GM23338 (cell line): Measurements from ENCODE around the gene SRR. TPM values are rescaled to one million over a fixed set of nuclear protein-coding genes. Genes with fewer than 3 reads are reported as not detected.

Experiments
- ATAC-seq: fragments of 200-7000 bp; cut with Tn5 transposase; 3 replicates; pipeline ENCODE4 v1.9.1; 2020
- DNase-seq: peaks from one replicate; pipeline ENCODE4 v3.0.0-alpha.2; 2015; ENCODE audit warnings: low spot score
- H2AFZ ChIP-seq: fragments of 200-600 bp; sonication (generic); 2 replicates; pipeline ENCODE4 v1.8.0; 2016; ENCODE audit warnings: antibody characterized with exemption, mild to moderate bottlenecking, moderate library complexity
- H3F3A ChIP-seq: fragments of 200-600 bp; sonication (generic); replicated peaks from 2 replicates; pipeline ENCODE4 v1.8.0; 2017; ENCODE audit warnings: antibody characterized with exemption, mixed run types, low read depth
- H3K27ac ChIP-seq: fragments of 200-600 bp; sonication (generic); 2 replicates; pipeline ENCODE4 v1.6.1; 2016; ENCODE audit warnings: low read depth
- H3K27me3 ChIP-seq: fragments of 200-600 bp; sonication (generic); 2 replicates; pipeline ENCODE4 v1.8.0; 2016; ENCODE audit warnings: mild to moderate bottlenecking, mixed run types, moderate library complexity; ENCODE audit not compliant: insufficient read depth
- H3K36me3 ChIP-seq: fragments of 200-600 bp; sonication (generic); 2 replicates; pipeline ENCODE4 v1.8.0; 2016; ENCODE audit warnings: mild to moderate bottlenecking; ENCODE audit not compliant: insufficient read depth
- H3K4me1 ChIP-seq: fragments of 200-600 bp; sonication (generic); 2 replicates; pipeline ENCODE4 v1.8.0; 2016; ENCODE audit warnings: mild to moderate bottlenecking, moderate library complexity; ENCODE audit not compliant: insufficient read depth
- H3K4me2 ChIP-seq: fragments of 200-600 bp; sonication (generic); 2 replicates; pipeline ENCODE4 v1.7.1; 2017; ENCODE audit warnings: mixed run types
- H3K4me3 ChIP-seq: fragments of 200-600 bp; sonication (generic); 2 replicates; pipeline ENCODE4 v1.6.1; 2016; ENCODE audit warnings: mixed run types
- H3K79me2 ChIP-seq: fragments of 200-600 bp; sonication (generic); replicated peaks from 2 replicates; pipeline ENCODE4 v1.8.0; 2017; ENCODE audit warnings: mild to moderate bottlenecking; ENCODE audit not compliant: insufficient read depth
- H3K9me2 ChIP-seq: fragments of 200-600 bp; sonication (generic); 2 replicates; pipeline ENCODE4 v1.8.0; 2017; ENCODE audit not compliant: insufficient read depth
- H4K20me1 ChIP-seq: fragments of 200-600 bp; sonication (generic); replicated peaks from 2 replicates; pipeline ENCODE4 v1.8.0; 2017; ENCODE audit warnings: mild to moderate bottlenecking; ENCODE audit not compliant: insufficient read depth
- H3K27ac Mint-ChIP-seq: 2 replicates; pipeline ENCODE4 v1.8.0; 2020; ENCODE audit warnings: inconsistent platforms, mild to moderate bottlenecking, moderate library complexity, mixed read lengths
- H3K27me3 Mint-ChIP-seq: 3 replicates; pipeline ENCODE4 v1.8.0; 2022; ENCODE audit warnings: low read depth, mild to moderate bottlenecking, moderate library complexity, mixed read lengths, inconsistent platforms; ENCODE audit not compliant: insufficient read depth, poor library complexity
- H3K36me3 Mint-ChIP-seq: 3 replicates; pipeline ENCODE4 v1.8.0; 2021; ENCODE audit warnings: low read depth, mild to moderate bottlenecking, inconsistent platforms, moderate library complexity, mixed read lengths
- H3K4me1 Mint-ChIP-seq: 3 replicates; pipeline ENCODE4 v1.8.0; 2020; ENCODE audit warnings: mild to moderate bottlenecking, inconsistent platforms, mixed read lengths
- H3K4me3 Mint-ChIP-seq: 3 replicates; pipeline ENCODE4 v1.8.0; 2021; ENCODE audit warnings: moderate library complexity, mild to moderate bottlenecking, inconsistent platforms, mixed read lengths
- H3K9me3 Mint-ChIP-seq: 3 replicates; pipeline ENCODE4 v1.8.0; 2020; ENCODE audit warnings: moderate library complexity, mild to moderate bottlenecking, inconsistent platforms, mixed read lengths
- CREB1 ChIP-seq: fragments of 250-450 bp; sonication (Bioruptor Pico); IDR thresholded peaks from 2 replicates; pipeline ENCODE4 v1.5.0; 2020; ENCODE audit warnings: low read depth, mild to moderate bottlenecking, moderate library complexity
- EZH2 ChIP-seq: fragments of 200-600 bp; sonication (generic); IDR thresholded peaks from one replicate; pipeline ENCODE4 v1.8.0; 2017; ENCODE audit warnings: antibody characterized with exemption, mild to moderate bottlenecking, low read depth; ENCODE audit not compliant: unreplicated experiment
- EZH2phosphoT487 ChIP-seq: fragments of 200-600 bp; sonication (generic); IDR thresholded peaks from one replicate; pipeline ENCODE4 v1.8.1; 2018; ENCODE audit warnings: antibody characterized with exemption; ENCODE audit not compliant: unreplicated experiment
- STAT1 ChIP-seq: IDR thresholded peaks from one replicate; pipeline ENCODE4 v1.6.1; 2016; ENCODE audit warnings: antibody characterized with exemption; ENCODE audit not compliant: unreplicated experiment
- ZNF114 ChIP-seq: fragments of 250-450 bp; sonication (Bioruptor Pico); IDR thresholded peaks from 2 replicates; pipeline ENCODE4 v1.5.0; 2020; ENCODE audit warnings: mild to moderate bottlenecking, moderate library complexity
- ZNF331 ChIP-seq: fragments of 250-450 bp; sonication (Bioruptor Pico); IDR thresholded peaks from 2 replicates; pipeline ENCODE4 v1.5.0; 2020; ENCODE audit warnings: low read depth, mild to moderate bottlenecking, moderate library complexity
- polyA plus RNA-seq: library from polyadenylated mRNA; unstranded; fragments of >200 nt; fragmentation: Nextera tagmentation; extraction: Ambion mirVana; gene quantifications from 2 replicates; pipeline ENCODE4 v1.2.1, GENCODE V29; 2016
- total RNA-seq: library from RNA; depleted of rRNA; stranded (reverse); fragments of >200 nt; shearing (Covaris generic); gene quantifications from 2 replicates; pipeline ENCODE4 v1.2.3, GENCODE V29; 2014
- TF ChIP-seq, protein P1 (sequence below): IDR thresholded peaks from one replicate; pipeline ENCODE4 v1.6.1; 2018; ENCODE audit warnings: antibody characterized with exemption; ENCODE audit not compliant: unreplicated experiment
- TF ChIP-seq, protein P2 (sequence below): IDR thresholded peaks from 2 replicates; pipeline ENCODE4 v1.6.1; 2016; ENCODE audit warnings: antibody characterized with exemption
- TF ChIP-seq, protein P3 (sequence below), 2 experiments: fragments of 200-600 bp in 1 of 2; sonication (generic) in 1 of 2; conservative IDR thresholded peaks; 2 replicates each; pipeline versions ENCODE4 v1.5.1 to v1.6.1; 2016 to 2017; ENCODE audit warnings: antibody characterized with exemption in 2 of 2, low read depth in 2 of 2, mild to moderate bottlenecking in 2 of 2, moderate library complexity in 1 of 2

The SRR gene
- total and polyA plus RNA-seq, 2 experiments from 2014 or later = 2.8 to 5.4 TPM

DNA sequence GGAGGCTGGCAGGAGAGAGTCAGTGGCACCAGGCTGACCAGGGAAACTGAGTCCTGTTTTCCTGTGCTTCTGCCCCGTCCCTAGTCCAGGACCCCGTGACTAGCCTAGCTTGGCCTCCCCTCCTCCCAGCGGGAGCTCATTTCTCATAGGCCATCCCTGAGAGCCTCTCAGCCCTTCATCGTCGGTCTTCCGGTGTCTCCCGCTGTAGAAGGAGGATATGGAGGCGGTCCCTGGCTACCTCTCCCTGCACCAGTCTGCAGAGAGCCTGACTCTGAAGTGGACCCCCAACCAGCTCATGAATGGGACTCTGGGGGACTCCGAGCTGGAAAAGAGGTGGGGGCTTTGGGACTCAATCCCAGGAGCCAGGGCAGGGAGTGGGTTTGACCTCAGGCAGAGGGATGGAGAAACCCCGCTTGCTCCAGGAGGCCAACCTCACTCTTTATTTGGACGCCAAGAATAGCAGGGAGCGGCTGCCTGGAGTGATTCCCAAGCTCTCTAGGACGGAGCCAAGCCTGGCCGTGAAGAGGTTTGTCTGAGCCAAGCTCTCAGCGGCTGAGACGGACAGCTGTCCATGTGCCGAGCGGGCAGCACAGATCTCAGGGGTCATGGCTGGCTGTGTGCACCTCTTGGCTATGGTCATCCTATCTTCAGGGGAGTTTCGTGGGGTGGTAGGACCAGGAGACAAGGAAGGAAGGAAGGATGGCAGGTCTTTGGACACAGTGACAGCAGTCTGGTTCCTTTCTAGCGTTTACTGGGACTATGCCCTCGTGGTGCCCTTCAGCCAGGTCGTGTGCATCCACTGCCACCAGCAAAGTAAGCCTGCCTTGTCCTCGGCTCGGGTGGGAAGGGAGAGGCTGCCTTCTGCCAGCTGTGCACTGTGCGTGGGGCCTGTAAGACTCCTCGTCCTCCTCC lies 60.4 kb downstream of the SRR start (continued):
- TF ChIP-seq, protein P1, sequence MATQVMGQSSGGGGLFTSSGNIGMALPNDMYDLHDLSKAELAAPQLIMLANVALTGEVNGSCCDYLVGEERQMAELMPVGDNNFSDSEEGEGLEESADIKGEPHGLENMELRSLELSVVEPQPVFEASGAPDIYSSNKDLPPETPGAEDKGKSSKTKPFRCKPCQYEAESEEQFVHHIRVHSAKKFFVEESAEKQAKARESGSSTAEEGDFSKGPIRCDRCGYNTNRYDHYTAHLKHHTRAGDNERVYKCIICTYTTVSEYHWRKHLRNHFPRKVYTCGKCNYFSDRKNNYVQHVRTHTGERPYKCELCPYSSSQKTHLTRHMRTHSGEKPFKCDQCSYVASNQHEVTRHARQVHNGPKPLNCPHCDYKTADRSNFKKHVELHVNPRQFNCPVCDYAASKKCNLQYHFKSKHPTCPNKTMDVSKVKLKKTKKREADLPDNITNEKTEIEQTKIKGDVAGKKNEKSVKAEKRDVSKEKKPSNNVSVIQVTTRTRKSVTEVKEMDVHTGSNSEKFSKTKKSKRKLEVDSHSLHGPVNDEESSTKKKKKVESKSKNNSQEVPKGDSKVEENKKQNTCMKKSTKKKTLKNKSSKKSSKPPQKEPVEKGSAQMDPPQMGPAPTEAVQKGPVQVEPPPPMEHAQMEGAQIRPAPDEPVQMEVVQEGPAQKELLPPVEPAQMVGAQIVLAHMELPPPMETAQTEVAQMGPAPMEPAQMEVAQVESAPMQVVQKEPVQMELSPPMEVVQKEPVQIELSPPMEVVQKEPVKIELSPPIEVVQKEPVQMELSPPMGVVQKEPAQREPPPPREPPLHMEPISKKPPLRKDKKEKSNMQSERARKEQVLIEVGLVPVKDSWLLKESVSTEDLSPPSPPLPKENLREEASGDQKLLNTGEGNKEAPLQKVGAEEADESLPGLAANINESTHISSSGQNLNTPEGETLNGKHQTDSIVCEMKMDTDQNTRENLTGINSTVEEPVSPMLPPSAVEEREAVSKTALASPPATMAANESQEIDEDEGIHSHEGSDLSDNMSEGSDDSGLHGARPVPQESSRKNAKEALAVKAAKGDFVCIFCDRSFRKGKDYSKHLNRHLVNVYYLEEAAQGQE = no peak

DNA sequence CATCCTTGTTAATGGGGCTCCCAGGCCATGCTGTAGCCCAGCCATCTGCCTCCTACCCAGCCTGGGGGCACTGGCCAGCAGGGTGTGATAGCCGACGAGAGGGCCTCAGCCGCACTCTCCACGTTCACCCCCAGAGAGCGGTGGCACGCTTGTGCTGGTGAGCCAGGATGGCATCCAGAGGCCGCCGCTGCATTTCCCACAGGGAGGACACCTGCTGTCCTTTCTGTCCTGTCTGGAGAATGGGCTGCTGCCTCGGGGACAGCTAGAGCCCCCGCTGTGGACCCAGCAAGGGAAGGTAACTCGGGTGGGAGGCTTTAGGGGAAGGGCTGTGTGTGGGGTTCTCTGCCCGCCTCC lies 61.0 kb downstream of the SRR start:
- Histone ChIP-seq H3K79me2 (no peaks in the 10 kb centered on the region), H3K4me1 (no peaks in the 10 kb centered on the region; the same call in 1 of the 2 replicates), H3F3A (no peaks in the 10 kb centered on the region), H3K27ac (no peak overlapping the region), H3K27me3 (no peaks in the 10 kb centered on the region), H3K9me2 (no peaks in the 10 kb centered on the region), H3K4me3 (no peak overlapping the region), H3K4me2 (no peak overlapping the region), H3K36me3 (no peaks in the 10 kb centered on the region), H4K20me1 (no peaks in the 10 kb centered on the region; the same call in 1 of the 2 replicates), H2AFZ (no peak overlapping the region)
- DNase-seq = no peak
- Mint-ChIP-seq H3K9me3 (no peaks in the 10 kb centered on the region), H3K27ac (no peak overlapping the region), H3K36me3 (no peaks in the 10 kb centered on the region), H3K4me1 (peaks cover 10% of the 10 kb centered on the region; the same call in 2 of the 3 replicates), H3K27me3 (peaks cover 12% of the 10 kb centered on the region), H3K4me3 (no peak overlapping the region)
- TF ChIP-seq ZNF114 (CRISPR knock-in tag) (no peak), CREB1 (CRISPR knock-in tag) (no peak), STAT1 (no peak)
- ATAC-seq = no peak

DNA sequence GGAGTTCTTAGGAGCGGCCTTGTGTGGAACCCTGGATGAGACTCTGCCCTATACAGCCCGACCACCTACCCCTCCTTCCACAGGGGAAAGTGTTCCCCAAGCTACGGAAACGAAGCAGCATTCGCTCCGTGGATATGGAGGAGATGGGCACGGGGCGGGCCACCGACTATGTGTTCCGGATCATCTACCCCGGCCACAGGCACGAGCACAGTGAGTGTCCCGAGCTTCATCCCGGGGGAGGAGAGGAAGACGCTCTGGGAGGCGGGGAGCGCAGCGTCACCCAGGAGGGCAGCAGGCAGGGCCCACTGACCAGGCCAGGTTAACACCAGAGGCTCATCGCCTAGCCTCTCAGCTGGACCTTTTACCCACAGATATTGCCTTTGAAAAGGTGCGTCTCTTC lies 61.4 kb downstream of the SRR start:
- DNase-seq (no peak), ATAC-seq (no peak)
- no peak overlapping the region for H3K4me3 Mint-ChIP-seq
- no peaks in the 10 kb centered on the region for H3K79me2 ChIP-seq
- H3K27ac ChIP-seq = no peak overlapping the region
- peaks cover 14% of the 10 kb centered on the region for H3K4me1 Mint-ChIP-seq
- no peaks in the 10 kb centered on the region; the same call in 1 of the 2 replicates for H3K4me1 ChIP-seq
- H3K9me2 ChIP-seq = no peaks in the 10 kb centered on the region
- H4K20me1 ChIP-seq = no peaks in the 10 kb centered on the region; the same call in 1 of the 2 replicates
- H3K36me3 ChIP-seq = no peaks in the 10 kb centered on the region
- H3K4me3 ChIP-seq = no peak overlapping the region
- H3K36me3 Mint-ChIP-seq = no peaks in the 10 kb centered on the region
- no peak overlapping the region for H3K27ac Mint-ChIP-seq
- peaks cover 15% of the 10 kb centered on the region for H3K27me3 Mint-ChIP-seq
- H2AFZ ChIP-seq = no peak overlapping the region
- no peaks in the 10 kb centered on the region for H3F3A ChIP-seq
- H3K4me2 ChIP-seq = no peak overlapping the region
- H3K27me3 ChIP-seq = no peaks in the 10 kb centered on the region
- H3K9me3 Mint-ChIP-seq = no peaks in the 10 kb centered on the region
- TF ChIP-seq EZH2 = no peak
- no peak for TF ChIP-seq EZH2phosphoT487
- TF ChIP-seq, protein P2, sequence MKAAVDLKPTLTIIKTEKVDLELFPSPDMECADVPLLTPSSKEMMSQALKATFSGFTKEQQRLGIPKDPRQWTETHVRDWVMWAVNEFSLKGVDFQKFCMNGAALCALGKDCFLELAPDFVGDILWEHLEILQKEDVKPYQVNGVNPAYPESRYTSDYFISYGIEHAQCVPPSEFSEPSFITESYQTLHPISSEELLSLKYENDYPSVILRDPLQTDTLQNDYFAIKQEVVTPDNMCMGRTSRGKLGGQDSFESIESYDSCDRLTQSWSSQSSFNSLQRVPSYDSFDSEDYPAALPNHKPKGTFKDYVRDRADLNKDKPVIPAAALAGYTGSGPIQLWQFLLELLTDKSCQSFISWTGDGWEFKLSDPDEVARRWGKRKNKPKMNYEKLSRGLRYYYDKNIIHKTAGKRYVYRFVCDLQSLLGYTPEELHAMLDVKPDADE = no peak
- TF ChIP-seq, protein P3, sequence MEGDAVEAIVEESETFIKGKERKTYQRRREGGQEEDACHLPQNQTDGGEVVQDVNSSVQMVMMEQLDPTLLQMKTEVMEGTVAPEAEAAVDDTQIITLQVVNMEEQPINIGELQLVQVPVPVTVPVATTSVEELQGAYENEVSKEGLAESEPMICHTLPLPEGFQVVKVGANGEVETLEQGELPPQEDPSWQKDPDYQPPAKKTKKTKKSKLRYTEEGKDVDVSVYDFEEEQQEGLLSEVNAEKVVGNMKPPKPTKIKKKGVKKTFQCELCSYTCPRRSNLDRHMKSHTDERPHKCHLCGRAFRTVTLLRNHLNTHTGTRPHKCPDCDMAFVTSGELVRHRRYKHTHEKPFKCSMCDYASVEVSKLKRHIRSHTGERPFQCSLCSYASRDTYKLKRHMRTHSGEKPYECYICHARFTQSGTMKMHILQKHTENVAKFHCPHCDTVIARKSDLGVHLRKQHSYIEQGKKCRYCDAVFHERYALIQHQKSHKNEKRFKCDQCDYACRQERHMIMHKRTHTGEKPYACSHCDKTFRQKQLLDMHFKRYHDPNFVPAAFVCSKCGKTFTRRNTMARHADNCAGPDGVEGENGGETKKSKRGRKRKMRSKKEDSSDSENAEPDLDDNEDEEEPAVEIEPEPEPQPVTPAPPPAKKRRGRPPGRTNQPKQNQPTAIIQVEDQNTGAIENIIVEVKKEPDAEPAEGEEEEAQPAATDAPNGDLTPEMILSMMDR (conservative IDR thresholded peaks at IDR 0.05; ENCODE audit: low read depth in 2 of 2) = no peak
- TF ChIP-seq CREB1 (CRISPR knock-in tag) = no peak
- TF ChIP-seq ZNF331 (CRISPR knock-in tag) = no peak
